CD4-positive, alpha-beta T cell (primary cell): ENCODE measurements around the gene CHKA. TPM values are rescaled to one million over a fixed set of nuclear protein-coding genes. Genes with fewer than 3 reads are reported as not detected.

ENCODE experiments used
- ATAC-seq: fragments of 200-7000 bp; cut with Tn5 transposase; one replicate; pipeline ENCODE4 v1.10.0; 2022; ENCODE audit warnings: mild to moderate bottlenecking; ENCODE audit not compliant: poor library complexity
- CTCF ChIA-PET: fragments of 350-600 bp; sonication (Branson Sonifier 250); formaldehyde crosslinking; loops from one replicate; lab custom pipeline; 2021; ENCODE audit warnings: antibody characterized with exemption, inconsistent platforms; lab: Charles Lee
- POLR2A ChIA-PET: fragments of 350-600 bp; sonication (Branson Sonifier 250); formaldehyde crosslinking; loops from one replicate; lab custom pipeline; 2021; ENCODE audit warnings: antibody characterized with exemption, inconsistent platforms; lab: Charles Lee
- DNase-seq, 14 experiments: peaks; one replicate each; pipeline ENCODE4 v3.0.0-alpha.2; 2013 to 2020; ENCODE audit warnings: mixed read lengths in 2 of 14
- H3K27ac ChIP-seq, 2 donors: one replicate each; pipeline versions ENCODE4 v1.5.1 to v1.7.0; 2013; ENCODE audit warnings: low read length in 2 of 2, low read depth in 1 of 2, mild to moderate bottlenecking in 1 of 2
- H3K27me3 ChIP-seq, 2 experiments: 1 replicate in 1 of 2; 2 replicates in 1 of 2; pipeline versions ENCODE4 v1.6.1 to v1.7.0; 2013; ENCODE audit warnings: low read length in 2 of 2, control low read depth in 1 of 2, mild to moderate bottlenecking in 1 of 2, moderate library complexity in 1 of 2; ENCODE audit not compliant: insufficient read depth in 2 of 2, control insufficient read depth in 1 of 2
- H3K36me3 ChIP-seq: one replicate; pipeline ENCODE4 v1.6.1; 2013; ENCODE audit warnings: low read length, control low read depth; ENCODE audit not compliant: insufficient read depth
- H3K4me1 ChIP-seq: one replicate; pipeline ENCODE4 v1.6.1; 2013; ENCODE audit warnings: low read length, control low read depth; ENCODE audit not compliant: insufficient read depth
- H3K4me3 ChIP-seq: one replicate; pipeline ENCODE4 v1.5.1; 2013; ENCODE audit warnings: mild to moderate bottlenecking, low read length, moderate library complexity
- H3K9me3 ChIP-seq, 2 experiments: 1 replicate in 1 of 2; 2 replicates in 1 of 2; pipeline versions ENCODE4 v1.6.1 to v1.7.0; 2013; ENCODE audit warnings: low read length in 2 of 2, mild to moderate bottlenecking in 2 of 2, control low read depth in 1 of 2, moderate library complexity in 1 of 2; ENCODE audit not compliant: control insufficient read depth in 1 of 2, insufficient read depth in 1 of 2
- H3K27ac Mint-ChIP-seq: one replicate; pipeline ENCODE4 v1.8.0; 2020; ENCODE audit warnings: mixed read lengths
- H3K27me3 Mint-ChIP-seq: one replicate; pipeline ENCODE4 v1.8.0; 2021; ENCODE audit warnings: mixed read lengths
- H3K36me3 Mint-ChIP-seq: one replicate; pipeline ENCODE4 v1.8.0; 2021; ENCODE audit warnings: low read depth, mixed read lengths
- H3K4me1 Mint-ChIP-seq: one replicate; pipeline ENCODE4 v1.8.0; 2021; ENCODE audit warnings: low read depth, mixed read lengths
- H3K4me3 Mint-ChIP-seq: one replicate; pipeline ENCODE4 v1.8.0; 2020; ENCODE audit warnings: mild to moderate bottlenecking, mixed read lengths
- H3K9me3 Mint-ChIP-seq: one replicate; pipeline ENCODE4 v1.8.0; 2020; ENCODE audit warnings: mixed read lengths
- CTCF ChIP-seq: fragments of 200-600 bp; IDR thresholded peaks from one replicate; pipeline ENCODE4 v1.8.0; 2022; ENCODE audit warnings: antibody characterized with exemption, mild to moderate bottlenecking
- intact Hi-C, 2 experiments: fragments of 100-400 bp; cut with DNase I in 1 of 2; cut with micrococcal nuclease in 1 of 2; formaldehyde crosslinking; loops; one replicate each; pipeline versions ENCODE4 v1.15.1 to v1.9.0; 2023 to 2025; cut with DNase I, micrococcal nuclease
- total RNA-seq, 174 experiments: library from RNA in 2 of 174; stranded (reverse) in 2 of 174; gene quantifications; one replicate each; pipeline ENCODE4 v1.2.3 and lab custom pipeline; 2021 to 2026

The CHKA gene
- total RNA-seq, 2 experiments from 2014 or later = 30.1 to 31.4 TPM

- POLR2A ChIA-PET = no interaction called here
- TF ChIP-seq CTCF = no peak
- no peaks in the 10 kb centered on the region for H3K9me3 ChIP-seq
- H3K27me3 ChIP-seq = no peaks in the 10 kb centered on the region
- no peak overlapping the region for H3K4me3 ChIP-seq
- Mint-ChIP-seq H3K36me3 (peaks cover 36% of the 10 kb centered on the region), H3K4me3 (no peak overlapping the region), H3K27me3 (no peaks in the 10 kb centered on the region), H3K27ac (no peak overlapping the region), H3K9me3 (no peaks in the 10 kb centered on the region), H3K4me1 (no peaks in the 10 kb centered on the region)
- no peak overlapping the region for H3K27ac ChIP-seq
- H3K36me3 ChIP-seq = peaks cover 3% of the 10 kb centered on the region
- no peaks in the 10 kb centered on the region for H3K4me1 ChIP-seq
- CTCF ChIA-PET = no interaction called here
- no peak for DNase-seq
- intact Hi-C loops = no loop called here
- ATAC-seq = no peak
Measured at GRCh38 chr11:68064926-68065325, 56.3 kb downstream of the CHKA start.

DNA sequence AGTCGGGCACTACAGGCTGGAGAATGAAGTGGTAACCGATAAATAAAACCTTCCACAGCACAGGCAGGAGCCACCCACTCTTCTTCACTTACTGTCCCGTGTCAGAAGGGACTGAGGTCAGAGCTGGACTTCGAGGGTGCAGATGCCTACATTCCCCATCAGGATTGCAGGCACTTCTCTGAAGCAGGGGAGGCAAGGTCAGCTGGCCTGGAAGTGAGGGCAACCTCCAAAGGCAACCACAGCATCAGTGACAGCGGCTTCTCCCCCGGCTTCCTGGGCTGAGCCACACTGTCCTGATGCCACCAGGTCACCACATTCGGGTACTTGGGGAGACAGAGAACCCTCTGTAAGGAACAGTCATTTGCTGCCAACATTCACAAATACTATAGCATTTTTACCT is 59.7 kb downstream of the CHKA start:
- H3K27ac ChIP-seq = no peak overlapping the region
- no peak overlapping the region for H3K4me3 ChIP-seq
- no peak for TF ChIP-seq CTCF
- POLR2A ChIA-PET = no interaction called here
- H3K4me1 ChIP-seq = no peaks in the 10 kb centered on the region
- intact Hi-C loops = no loop called here
- peaks cover 3% of the 10 kb centered on the region for H3K36me3 ChIP-seq
- H3K9me3 ChIP-seq = no peaks in the 10 kb centered on the region
- no peak overlapping the region for H3K27ac Mint-ChIP-seq
- H3K27me3 Mint-ChIP-seq = no peaks in the 10 kb centered on the region
- no peak for ATAC-seq
- no peaks in the 10 kb centered on the region for H3K9me3 Mint-ChIP-seq
- H3K36me3 Mint-ChIP-seq = peaks cover 9% of the 10 kb centered on the region
- no peak overlapping the region for H3K4me3 Mint-ChIP-seq
- H3K4me1 Mint-ChIP-seq = no peaks in the 10 kb centered on the region
- CTCF ChIA-PET = interaction anchor here (0.6 kb wide), 1 partner anchor 142 kb away, joined by 3 read pairs; no protein-coding TSS in a partner anchor
- no peak for DNase-seq
- H3K27me3 ChIP-seq = no peaks in the 10 kb centered on the region

DNA sequence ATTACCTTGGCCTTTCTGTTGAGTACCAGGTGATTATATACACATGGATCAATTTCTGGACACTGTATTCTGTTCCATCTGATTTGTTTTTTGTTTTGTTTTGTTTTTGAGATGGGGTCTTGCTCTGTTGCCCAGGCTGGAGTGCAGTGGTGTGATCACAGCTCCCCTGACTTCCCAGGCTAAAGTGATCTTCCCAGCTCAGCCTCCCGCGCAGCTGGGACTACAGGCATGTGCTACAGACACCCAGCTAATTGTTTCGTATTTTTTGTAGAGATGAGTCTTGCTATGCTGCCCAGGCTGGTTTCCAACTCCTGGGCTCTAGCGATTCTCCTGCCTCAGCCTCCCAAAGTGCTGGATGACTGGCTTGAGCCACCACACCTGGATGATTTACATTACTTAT is 63.4 kb downstream of the CHKA start:
- TF ChIP-seq CTCF = no peak
- no peaks in the 10 kb centered on the region for H3K9me3 Mint-ChIP-seq

More for the DNA sequence above, 63.4 kb downstream of the CHKA start:
- CTCF ChIA-PET = no interaction called here
- no peak overlapping the region for H3K4me3 ChIP-seq
- Mint-ChIP-seq H3K27ac (no peak overlapping the region), H3K36me3 (peaks cover 9% of the 10 kb centered on the region), H3K27me3 (no peaks in the 10 kb centered on the region), H3K4me3 (no peak overlapping the region), H3K4me1 (no peaks in the 10 kb centered on the region)
- POLR2A ChIA-PET = no interaction called here
- H3K9me3 ChIP-seq = no peaks in the 10 kb centered on the region
- H3K36me3 ChIP-seq = peaks cover 8% of the 10 kb centered on the region
- no peaks in the 10 kb centered on the region for H3K4me1 ChIP-seq
- H3K27ac ChIP-seq = no peak overlapping the region
- H3K27me3 ChIP-seq = no peaks in the 10 kb centered on the region
- intact Hi-C loops = no loop called here
- DNase-seq (no peak), ATAC-seq (no peak)
